Heart left ventricle (tissue), 16 donors: ENCODE measurements around the gene SULT2B1. TPM values are rescaled to one million over a fixed set of nuclear protein-coding genes. Genes with fewer than 3 reads are reported as not detected.

Experiments
- ATAC-seq, 4 donors: fragments of 200-7000 bp; cut with Tn5 transposase; one replicate each; pipeline ENCODE4 v1.9.1; 2020 to 2022; ENCODE audit warnings: moderate library complexity in 4 of 4, mild to moderate bottlenecking in 3 of 4, moderate number of reproducible peaks in 1 of 4
- DNase-seq, 5 donors: peaks; one replicate each; pipeline ENCODE4 v3.0.0-alpha.2; 2020
- H3K27ac ChIP-seq, 12 donors: fragments of 200-600 bp; sonication (generic) in 4 of 12; one replicate each; pipeline versions ENCODE4 v1.5.0 to v1.8.0; 2016 to 2022; ENCODE audit warnings: mild to moderate bottlenecking in 2 of 12
- H3K27me3 ChIP-seq, 9 donors: fragments of 200-600 bp; sonication (generic) in 2 of 9; one replicate each; pipeline versions ENCODE4 v1.5.1 to v1.8.0; 2016 to 2022; ENCODE audit warnings: mild to moderate bottlenecking in 3 of 9
- H3K36me3 ChIP-seq, 9 donors: fragments of 200-600 bp; sonication (generic) in 2 of 9; one replicate each; pipeline versions ENCODE4 v1.5.0 to v1.8.0; 2018 to 2022; ENCODE audit warnings: mild to moderate bottlenecking in 2 of 9
- H3K4me1 ChIP-seq, 12 donors: fragments of 200-600 bp; sonication (generic) in 4 of 12; one replicate each; pipeline versions ENCODE4 v1.5.0 to v1.8.0; 2016 to 2022; ENCODE audit warnings: mild to moderate bottlenecking in 3 of 12
- H3K4me3 ChIP-seq, 12 donors: fragments of 200-600 bp; sonication (generic) in 4 of 12; one replicate each; pipeline versions ENCODE4 v1.5.0 to v1.8.0; 2017 to 2022; ENCODE audit warnings: mild to moderate bottlenecking in 9 of 12, moderate library complexity in 4 of 12
- H3K9me3 ChIP-seq, 12 donors: fragments of 200-600 bp; sonication (generic) in 4 of 12; one replicate each; pipeline versions ENCODE4 v1.5.0 to v1.8.0; 2016 to 2022; ENCODE audit warnings: mild to moderate bottlenecking in 1 of 12
- POLR2A ChIP-seq, 2 donors: fragments of 450-650 bp; IDR thresholded peaks; one replicate each; pipeline ENCODE4 v1.6.1; 2017; ENCODE audit warnings: antibody characterized with exemption in 2 of 2, mild to moderate bottlenecking in 2 of 2, moderate library complexity in 2 of 2
- WGBS, 4 donors: extraction: QIAGEN DNeasy Blood & Tissue Kit in 2 of 4; methylation state at CpG; one replicate each; pipeline versions ENCODE4 v1.1.5 to v1.1.7; 2013 to 2018; 5-methylcytosine and 5-hydroxymethylcytosine counted together
- intact Hi-C, 10 donors: fragments of 100-400 bp; cut with DNase I; formaldehyde crosslinking; loops; one replicate each; pipeline versions ENCODE4 v1.11.1 to v1.14.2; 2022
- polyA plus RNA-seq, 2 donors: library from polyadenylated mRNA; stranded (reverse); fragments of 200-250 nt; gene quantifications; one replicate each; pipeline ENCODE4 v1.2.3, GENCODE V29; 2013
- total RNA-seq, 9 donors: library from RNA; depleted of rRNA in 2 of 9; stranded (reverse); fragments of >200 nt in 2 of 9; fragmentation: NEBNext Ultra II Directional in 3 of 9; extraction: Animal tissue kit (Norgen Biotek cat#: 25700) in 3 of 9; gene quantifications; one replicate each; pipeline versions ENCODE4 v1.1.0 to v1.2.4, GENCODE V29; 2016 to 2023
- TF ChIP-seq, protein P1 (sequence below), 12 donors: fragments of 200-600 bp; sonication (generic) in 4 of 12; IDR thresholded peaks; one replicate each; pipeline versions ENCODE4 v1.5.0 to v1.8.0; 2018 to 2022; ENCODE audit warnings: antibody characterized with exemption in 12 of 12, mild to moderate bottlenecking in 5 of 12
- donor health status: ischemic (EF 13 %, LVEDD 7.1; RV severe dilation, severe dysfunction).
- donor health status: healthy with polysubstance abuse.
- donor health status: DM: no; HTN: yes; CAD: no.
- donor health status: DM: no; HTN: no; CAD: no.
- donor health status: ischemic (EF 25% LVEDD 6.9; RV normal size, moderate dysfunction).
- donor health status: ischemic (EF 25% LVEDD 5.7; RV mildly dilated, moderate dysfunction).
- donor health status: healthy.
- donor health status: DM: yes; HTN: yes; CAD: no.
- donor health status: ischemic (EF 35%, LVEDD 5.7; RV mildly dilated, moderate dysfunction).
- donor health status: nonischemic (EF 11% LVEDD 7.7; RV severe dilation, severe dysfunction).
- donor health status: DM: yes; HTN: yes; CAD: no.
- donor health status: PGD.
- donor health status: ischemic (EF 29% LVEDD 5.4; RV normal size, mild dysfunction).
- donor health status: nonischemic (EF 23%, LVEDD 6.1; RV moderate dilation, normal function).

The SULT2B1 gene
- total and polyA plus RNA-seq, 11 donors: 0.19 to 0.45 TPM; not detected in 9

DNA sequence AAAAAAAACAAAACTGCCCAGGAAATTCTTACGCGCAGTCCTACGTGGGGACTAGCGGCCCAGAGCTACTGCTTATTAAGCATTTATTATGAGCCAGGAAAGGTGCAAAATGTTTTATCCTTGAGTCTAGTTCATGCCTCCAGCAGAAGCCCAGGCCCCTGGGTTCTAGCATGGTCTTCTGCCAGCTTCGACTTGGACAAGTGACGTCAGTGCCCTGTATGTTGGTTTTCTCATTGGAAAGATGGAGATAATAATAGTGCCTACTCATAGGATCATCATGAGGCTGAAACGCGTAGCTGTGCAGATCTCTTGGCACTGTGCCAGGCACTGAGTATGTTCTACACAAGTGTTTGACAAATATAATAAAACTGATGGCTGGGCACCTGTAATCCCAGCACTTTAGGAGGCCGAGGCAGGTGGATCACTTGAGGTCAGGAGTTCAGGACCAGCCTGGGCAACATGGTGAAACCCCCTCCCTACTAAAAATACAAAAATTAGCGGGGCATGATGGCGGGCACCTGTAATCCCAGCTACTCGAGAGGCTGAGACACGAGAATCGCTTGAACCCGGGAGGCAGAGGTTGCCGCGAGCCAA is 12.4 kb upstream of the SULT2B1 start:
- Histone ChIP-seq H3K9me3 (no peaks in the 10 kb centered on the region), H3K27ac (no peak overlapping the region), H3K27me3 (no peaks in the 10 kb centered on the region), H3K36me3 (no peaks in the 10 kb centered on the region), H3K4me1 (no peaks in the 10 kb centered on the region), H3K4me3 (no peak overlapping the region)
- intact Hi-C loops: no loop called here
- peak in 1 of 4 donors; percentile 33 for ATAC-seq
- TF ChIP-seq, protein P1, sequence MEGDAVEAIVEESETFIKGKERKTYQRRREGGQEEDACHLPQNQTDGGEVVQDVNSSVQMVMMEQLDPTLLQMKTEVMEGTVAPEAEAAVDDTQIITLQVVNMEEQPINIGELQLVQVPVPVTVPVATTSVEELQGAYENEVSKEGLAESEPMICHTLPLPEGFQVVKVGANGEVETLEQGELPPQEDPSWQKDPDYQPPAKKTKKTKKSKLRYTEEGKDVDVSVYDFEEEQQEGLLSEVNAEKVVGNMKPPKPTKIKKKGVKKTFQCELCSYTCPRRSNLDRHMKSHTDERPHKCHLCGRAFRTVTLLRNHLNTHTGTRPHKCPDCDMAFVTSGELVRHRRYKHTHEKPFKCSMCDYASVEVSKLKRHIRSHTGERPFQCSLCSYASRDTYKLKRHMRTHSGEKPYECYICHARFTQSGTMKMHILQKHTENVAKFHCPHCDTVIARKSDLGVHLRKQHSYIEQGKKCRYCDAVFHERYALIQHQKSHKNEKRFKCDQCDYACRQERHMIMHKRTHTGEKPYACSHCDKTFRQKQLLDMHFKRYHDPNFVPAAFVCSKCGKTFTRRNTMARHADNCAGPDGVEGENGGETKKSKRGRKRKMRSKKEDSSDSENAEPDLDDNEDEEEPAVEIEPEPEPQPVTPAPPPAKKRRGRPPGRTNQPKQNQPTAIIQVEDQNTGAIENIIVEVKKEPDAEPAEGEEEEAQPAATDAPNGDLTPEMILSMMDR (IDR thresholded peaks at IDR 0.05): no peak
- TF ChIP-seq POLR2A (IDR thresholded peaks at IDR 0.05): no peak
- WGBS, 4 donors: 65 to 69% (median 68%) methylated on average over 17 of the region's 17 CpGs
- DNase-seq: peak in 4 of 5 donors; percentile 16 to 55 (median 39)

DNA sequence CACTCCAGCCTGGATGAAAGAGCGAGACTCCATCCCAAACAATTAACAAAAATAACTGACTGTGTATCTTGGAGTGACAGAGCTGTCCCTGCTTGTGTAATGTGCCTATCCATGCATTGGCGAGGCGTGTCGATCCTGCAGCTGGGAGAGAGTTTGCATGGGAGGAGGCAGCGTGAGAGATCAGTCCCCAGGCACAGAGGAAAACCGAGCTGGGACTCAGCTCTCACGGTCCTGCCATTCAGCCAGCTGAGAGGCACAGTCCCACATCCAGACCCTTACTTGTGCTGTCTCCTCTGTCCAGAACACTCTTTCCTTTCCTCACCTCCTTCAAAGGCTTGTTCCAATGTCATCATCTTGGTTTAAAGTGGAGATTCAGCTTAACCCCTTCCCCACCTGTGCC is 11.9 kb upstream of the SULT2B1 start:
- H3K27ac ChIP-seq: no peak overlapping the region
- no peaks in the 10 kb centered on the region for H3K36me3 ChIP-seq
- no peaks in the 10 kb centered on the region for H3K9me3 ChIP-seq
- peaks cover 0 to 3% (median 0%) of the 10 kb centered on the region in 9 donors for H3K27me3 ChIP-seq
- ATAC-seq (no peak), DNase-seq (peak in 1 of 5 donors; percentile 15)
- no peak overlapping the region for H3K4me3 ChIP-seq
- TF ChIP-seq POLR2A (IDR thresholded peaks at IDR 0.05): no peak
- TF ChIP-seq, protein P1 (IDR thresholded peaks at IDR 0.05): no peak
- intact Hi-C loops: no loop called here
- no peaks in the 10 kb centered on the region for H3K4me1 ChIP-seq
- WGBS, 4 donors: 22 to 32% (median 27%) methylated on average over 7 of the region's 7 CpGs

DNA sequence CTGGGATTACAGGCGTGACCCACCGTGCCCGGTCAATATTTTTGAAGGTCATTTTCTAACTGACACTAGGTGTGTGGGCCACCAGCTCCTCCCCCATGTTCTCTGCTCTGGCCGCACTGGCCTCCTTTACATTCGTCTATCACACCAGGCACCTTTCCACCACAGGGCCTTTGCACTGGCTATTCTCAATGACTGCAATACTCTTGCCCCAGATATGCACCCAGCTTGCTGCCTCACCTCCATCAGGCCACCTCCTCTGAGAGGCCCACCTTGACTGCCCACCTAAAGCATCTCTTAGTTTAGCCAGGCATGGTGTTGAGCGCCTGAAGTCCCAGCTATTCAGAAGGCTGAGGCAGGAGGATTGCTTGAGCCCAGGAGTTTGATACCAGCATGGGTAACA is 10.2 kb upstream of the SULT2B1 start:
- TF ChIP-seq, protein P1 (IDR thresholded peaks at IDR 0.05): no peak
- Histone ChIP-seq H3K36me3 (no peaks in the 10 kb centered on the region), H3K4me1 (no peaks in the 10 kb centered on the region), H3K27ac (no peak overlapping the region), H3K4me3 (no peak overlapping the region), H3K9me3 (no peaks in the 10 kb centered on the region), H3K27me3 (peaks cover 0 to 12% (median 0%) of the 10 kb centered on the region in 9 donors)
- intact Hi-C loops: no loop called here
- DNase-seq (peak in 1 of 5 donors; percentile 3), ATAC-seq (no peak)
- 82 to 92% (median 90%) methylated on average over 6 of the region's 6 CpGs for WGBS, 4 donors

DNA sequence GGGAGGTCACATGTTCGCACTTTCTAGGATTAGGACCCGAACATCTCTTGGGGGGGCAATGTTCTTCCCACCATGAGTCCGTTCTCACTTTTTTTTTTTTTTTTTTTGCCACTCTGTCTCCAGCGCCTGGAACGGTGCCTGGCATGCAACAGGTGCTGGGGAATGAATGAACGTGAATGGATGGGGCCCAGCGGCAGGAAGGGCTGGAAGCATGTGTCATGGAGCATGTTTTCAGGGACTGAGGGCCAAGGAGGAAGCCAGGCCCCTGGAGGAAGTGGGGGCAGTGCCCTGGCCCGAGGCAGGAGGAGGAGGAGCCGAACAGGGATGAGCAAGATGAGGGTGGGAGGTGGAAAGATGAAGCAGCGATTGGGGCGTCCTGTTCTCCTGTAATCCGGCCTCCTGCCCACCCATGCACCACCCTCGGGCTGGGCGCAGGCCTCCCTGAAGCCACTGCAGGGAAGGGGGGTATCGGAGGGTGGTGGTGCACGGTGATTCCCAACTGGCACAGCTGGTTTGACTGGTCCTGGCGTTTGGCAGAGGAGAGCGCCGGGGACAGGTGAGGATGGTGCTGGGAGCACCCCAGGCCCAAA is 8.8 kb upstream of the SULT2B1 start:
- Histone ChIP-seq H3K9me3 (no peaks in the 10 kb centered on the region), H3K4me1 (no peaks in the 10 kb centered on the region), H3K4me3 (no peak overlapping the region), H3K27me3 (peaks cover 0 to 12% (median 0%) of the 10 kb centered on the region in 9 donors), H3K36me3 (no peaks in the 10 kb centered on the region), H3K27ac (no peak overlapping the region)
- DNase-seq: peak in 1 of 5 donors; percentile 22
- peak in 1 of 4 donors; percentile 48 for ATAC-seq
- no peak for TF ChIP-seq POLR2A (IDR thresholded peaks at IDR 0.05)
- 33 to 36% (median 35%) methylated on average over 17 to 19 of the region's 19 CpGs for WGBS, 4 donors
- intact Hi-C loops: no loop called here
